Tibial artery (tissue), 4 donors: ENCODE results near the gene RBM39.
A peak's percentile ranks its signal among the peaks of the same experiment; 100 is the strongest.
"Not testable (repeated sequence)": the region's sequence is repeated elsewhere in the genome, so short reads cannot be mapped to it uniquely, and the experiment has no call there.

Experiments
- DNase-seq, 2 donors: peaks; one replicate each; pipeline ENCODE4 v3.0.0-alpha.2; 2019
- H3K27ac ChIP-seq, 2 donors: fragments of 200-600 bp; sonication (generic) in 1 of 2; 1 replicate in 1 of 2; 2 replicates in 1 of 2; pipeline ENCODE4 v1.5.1; 2018 to 2019; ENCODE audit warnings: mild to moderate bottlenecking in 1 of 2
- H3K27me3 ChIP-seq, 2 donors: fragments of 200-600 bp; sonication (generic) in 1 of 2; one replicate each; pipeline versions ENCODE4 v1.5.1 to v1.6.0; 2016 to 2019
- H3K36me3 ChIP-seq, 3 donors: fragments of 200-600 bp; sonication (generic) in 2 of 3; one replicate each; pipeline ENCODE4 v1.5.1; 2016 to 2019; ENCODE audit warnings: mild to moderate bottlenecking in 2 of 3
- H3K4me1 ChIP-seq, 4 donors: fragments of 200-600 bp; sonication (generic) in 2 of 4; 1 replicate in 3 of 4; 2 replicates in 1 of 4; pipeline ENCODE4 v1.5.1; 2016 to 2019
- H3K4me3 ChIP-seq, 2 donors: fragments of 200-600 bp; sonication (generic) in 1 of 2; 1 replicate in 1 of 2; 2 replicates in 1 of 2; pipeline ENCODE4 v1.5.1; 2018 to 2019; ENCODE audit warnings: mild to moderate bottlenecking in 2 of 2
- H3K9me3 ChIP-seq, 3 donors: fragments of 200-600 bp; sonication (generic) in 1 of 3; one replicate each; pipeline ENCODE4 v1.5.1; 2016 to 2019
- CTCF ChIP-seq, 2 experiments: fragments of 200-600 bp in 1 of 2; fragments of 450-650 bp in 1 of 2; IDR thresholded peaks; one replicate each; pipeline ENCODE4 v1.5.1; 2017 to 2019; ENCODE audit warnings: antibody characterized with exemption in 2 of 2, mild to moderate bottlenecking in 1 of 2, moderate library complexity in 1 of 2
- intact Hi-C: fragments of 100-400 bp; cut with DNase I; formaldehyde crosslinking; loops from one replicate; pipeline ENCODE4 v1.15.0; 2023; ENCODE audit warnings: low total_unique reads

The RBM39 gene

GRCh38 chr20:35698298-35699126, 43.5 kb downstream of the RBM39 start:
- Histone ChIP-seq H3K4me3 (peak overlapping the region; percentile 94 to 95), H3K36me3 (peaks cover 26 to 57% (median 33%) of the 10 kb centered on the region in 3 donors), H3K9me3 (no peaks in the 10 kb centered on the region), H3K4me1 (peaks cover 0 to 26% (median 17%) of the 10 kb centered on the region in 4 donors), H3K27ac (peak overlapping the region; percentile 94 to 98), H3K27me3 (no peaks in the 10 kb centered on the region)
- intact Hi-C loops, result loop anchor here (10.0 kb wide), 1 partner anchor 234 kb away; no protein-coding TSS in a partner anchor
- DNase-seq, result no peak
- no peak for TF ChIP-seq CTCF (IDR thresholded peaks at IDR 0.05)

DNA sequence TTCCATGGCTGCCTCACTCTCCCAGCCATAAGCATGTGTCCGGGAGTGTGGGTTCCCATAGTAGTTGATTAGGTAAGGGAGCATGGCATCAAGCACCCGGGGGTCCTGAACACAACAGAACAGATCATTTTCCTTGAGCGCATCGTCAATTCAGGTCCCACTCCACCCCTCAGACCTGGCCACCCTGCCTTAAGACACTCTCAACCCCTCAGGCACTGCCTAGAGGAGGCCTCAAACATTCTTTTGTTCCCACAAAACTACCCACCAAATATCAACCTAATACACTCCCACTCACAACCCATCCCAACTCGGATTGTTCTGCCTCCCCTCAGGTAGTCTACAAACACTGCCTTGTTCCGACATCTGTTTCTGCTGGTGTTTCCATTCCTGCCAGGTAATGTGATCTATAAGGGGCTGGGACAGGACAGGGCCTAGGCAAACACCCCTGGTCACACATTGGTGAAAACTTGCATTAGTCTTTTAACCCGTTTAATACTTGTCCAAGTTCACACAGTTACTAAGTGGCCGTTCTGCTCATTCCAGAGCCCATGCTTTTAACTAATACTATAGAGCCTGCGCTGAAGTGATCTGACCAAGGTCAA, 44.3 kb downstream of the RBM39 start:
- peaks cover 23 to 57% (median 39%) of the 10 kb centered on the region in 3 donors for H3K36me3 ChIP-seq
- H3K27ac ChIP-seq, result peak overlapping the region in 1 of 2 donors; percentile 98
- no peaks in the 10 kb centered on the region for H3K9me3 ChIP-seq
- peaks cover 0 to 26% (median 17%) of the 10 kb centered on the region in 4 donors for H3K4me1 ChIP-seq
- no peak for DNase-seq
- H3K4me3 ChIP-seq, result peak overlapping the region; percentile 94 to 95
- H3K27me3 ChIP-seq, result no peaks in the 10 kb centered on the region
- intact Hi-C loops, result loop anchor here (10.0 kb wide), 1 partner anchor 233 kb away; no protein-coding TSS in a partner anchor
- no peak for TF ChIP-seq CTCF (IDR thresholded peaks at IDR 0.05)

DNA sequence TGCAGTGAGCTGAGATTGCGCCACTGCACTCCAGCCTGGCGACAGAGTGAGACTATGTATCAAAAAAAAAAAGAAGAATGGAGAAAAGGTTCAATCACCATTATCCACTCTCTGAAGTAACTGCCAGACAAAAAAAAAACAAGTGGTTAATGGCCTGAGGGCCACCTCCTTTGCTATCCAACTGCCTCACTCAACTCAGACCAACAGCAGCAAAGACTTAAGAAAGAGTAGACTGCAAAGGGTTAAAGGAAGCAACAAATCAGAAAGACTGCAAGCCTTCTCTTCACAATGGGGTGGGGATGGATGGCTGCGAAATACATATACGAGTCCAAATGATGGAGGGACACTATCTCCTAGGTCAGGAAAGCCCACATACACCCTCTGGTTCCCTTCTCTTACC, 46.1 kb downstream of the RBM39 start:
- TF ChIP-seq CTCF (IDR thresholded peaks at IDR 0.05), result no peak
- Histone ChIP-seq H3K4me3 (no peak overlapping the region), H3K27me3 (no peaks in the 10 kb centered on the region), H3K9me3 (no peaks in the 10 kb centered on the region), H3K4me1 (peaks cover 0 to 26% (median 17%) of the 10 kb centered on the region in 4 donors), H3K36me3 (peaks cover 20 to 57% (median 30%) of the 10 kb centered on the region in 3 donors), H3K27ac (no peak overlapping the region)
- intact Hi-C loops, result loop anchor here (10.0 kb wide), 1 partner anchor 231 kb away; no protein-coding TSS in a partner anchor
- no peak for DNase-seq

- intact Hi-C loops, result loop anchor here (10.0 kb wide), 1 partner anchor 230 kb away; no protein-coding TSS in a partner anchor
- H3K4me1 ChIP-seq, result peaks cover 0 to 22% (median 16%) of the 10 kb centered on the region in 4 donors
- TF ChIP-seq CTCF (IDR thresholded peaks at IDR 0.05), result no peak
- H3K9me3 ChIP-seq, result no peaks in the 10 kb centered on the region
- DNase-seq, result no peak
- no peaks in the 10 kb centered on the region for H3K27me3 ChIP-seq
- no peak overlapping the region for H3K4me3 ChIP-seq
- H3K27ac ChIP-seq, result no peak overlapping the region
- peaks cover 22 to 61% (median 37%) of the 10 kb centered on the region in 3 donors for H3K36me3 ChIP-seq
Measured at GRCh38 chr20:35695245-35695749, 46.8 kb downstream of the RBM39 start.

DNA sequence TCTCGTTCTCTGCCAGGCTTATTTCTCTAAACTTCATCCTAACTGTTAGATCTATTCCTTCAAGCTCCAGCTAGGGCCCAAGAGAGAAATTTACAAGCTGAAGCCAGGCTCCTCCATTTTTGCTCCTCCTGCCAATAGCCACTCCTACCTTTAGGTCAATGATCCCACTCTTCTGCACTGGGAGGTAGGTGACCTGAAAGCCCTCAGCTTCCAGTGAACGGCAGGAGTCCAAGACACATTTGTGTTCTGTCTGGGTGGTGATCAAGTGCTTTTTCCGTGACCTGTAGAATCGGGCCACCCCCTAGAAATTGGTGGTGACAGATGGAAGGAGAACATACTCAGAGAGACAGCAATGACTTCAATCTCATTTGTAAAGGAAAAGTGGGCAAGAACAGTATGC, 51.8 kb downstream of the RBM39 start:
- Histone ChIP-seq H3K27ac (no peak overlapping the region), H3K9me3 (no peaks in the 10 kb centered on the region), H3K27me3 (no peaks in the 10 kb centered on the region), H3K4me3 (no peak overlapping the region), H3K36me3 (peaks cover 52 to 93% (median 57%) of the 10 kb centered on the region in 3 donors), H3K4me1 (no peaks in the 10 kb centered on the region)
- DNase-seq, result no peak
- no peak for TF ChIP-seq CTCF (IDR thresholded peaks at IDR 0.05)
- intact Hi-C loops, result loop anchor here (10.0 kb wide), 1 partner anchor 225 kb away; no protein-coding TSS in a partner anchor

GRCh38 chr20:35686872-35687271, 55.2 kb downstream of the RBM39 start:
- H3K4me3 ChIP-seq, DNase-seq, H3K4me1 ChIP-seq, H3K27me3 ChIP-seq, intact Hi-C loops, H3K27ac ChIP-seq, H3K9me3 ChIP-seq: not testable (repeated sequence)
- peaks cover 39 to 91% (median 44%) of the 10 kb centered on the region in 3 donors for H3K36me3 ChIP-seq

GRCh38 chr20:35685368-35685767, 56.7 kb downstream of the RBM39 start:
- H3K9me3 ChIP-seq, H3K27ac ChIP-seq, intact Hi-C loops, DNase-seq, H3K4me1 ChIP-seq, H3K27me3 ChIP-seq, H3K4me3 ChIP-seq: not testable (repeated sequence)
- H3K36me3 ChIP-seq, result peaks cover 34 to 95% (median 42%) of the 10 kb centered on the region in 3 donors
